Dendritic cell treated with granulocyte-macrophage colony-stimulating factor and Interleukin-4, amounts not matched to agents 40 ng/mL and 50 ng/mL, for 4 days (primary cell): ENCODE results near the gene MVD.

Source experiments
- H3K27ac Mint-ChIP-seq: one replicate; pipeline ENCODE4 v1.8.0; 2022; ENCODE audit warnings: mild to moderate bottlenecking, mixed read lengths
- H3K27me3 Mint-ChIP-seq: one replicate; pipeline ENCODE4 v1.8.0; 2022; ENCODE audit warnings: mild to moderate bottlenecking, mixed read lengths
- H3K36me3 Mint-ChIP-seq: one replicate; pipeline ENCODE4 v1.8.0; 2022; ENCODE audit warnings: low read depth, mixed read lengths
- H3K4me1 Mint-ChIP-seq: one replicate; pipeline ENCODE4 v1.8.0; 2022; ENCODE audit warnings: low read depth, mixed read lengths
- H3K4me3 Mint-ChIP-seq: one replicate; pipeline ENCODE4 v1.8.0; 2022; ENCODE audit warnings: mild to moderate bottlenecking, moderate library complexity, mixed read lengths
- H3K9me3 Mint-ChIP-seq: one replicate; pipeline ENCODE4 v1.8.0; 2022; ENCODE audit warnings: mixed read lengths
- intact Hi-C: fragments of 100-400 bp; cut with micrococcal nuclease; formaldehyde crosslinking; loops from one replicate; pipeline ENCODE4 v1.15.0; 2022

The MVD gene

GRCh38 chr16:88692861-88693260 lies 30.0 kb upstream of the MVD start:
- H3K4me1 Mint-ChIP-seq: peaks cover 89% of the 10 kb centered on the region
- peak overlapping the region; percentile 54 for H3K27ac Mint-ChIP-seq
- no peak overlapping the region for H3K4me3 Mint-ChIP-seq

GRCh38 chr16:88691924-88692560 lies 29.2 kb upstream of the MVD start:
- peaks cover 90% of the 10 kb centered on the region for H3K4me1 Mint-ChIP-seq
- intact Hi-C loops: no loop called here
- H3K36me3 Mint-ChIP-seq: peaks cover 31% of the 10 kb centered on the region
- peak overlapping the region; percentile 17 for H3K4me3 Mint-ChIP-seq
- H3K27ac Mint-ChIP-seq: peak overlapping the region; percentile 54
- H3K27me3 Mint-ChIP-seq: peaks cover 9% of the 10 kb centered on the region
- H3K9me3 Mint-ChIP-seq: no peaks in the 10 kb centered on the region

More at GRCh38 chr16:88692861-88693260, 30.0 kb upstream of the MVD start:
- no peaks in the 10 kb centered on the region for H3K9me3 Mint-ChIP-seq
- peaks cover 39% of the 10 kb centered on the region for H3K36me3 Mint-ChIP-seq
- intact Hi-C loops: no loop called here
- H3K27me3 Mint-ChIP-seq: peaks cover 9% of the 10 kb centered on the region

- intact Hi-C loops: no loop called here
- Mint-ChIP-seq H3K36me3 (peaks cover 24% of the 10 kb centered on the region), H3K27me3 (peaks cover 9% of the 10 kb centered on the region), H3K4me3 (peak overlapping the region; percentile 40), H3K27ac (peak overlapping the region; percentile 54), H3K9me3 (no peaks in the 10 kb centered on the region), H3K4me1 (peaks cover 95% of the 10 kb centered on the region)
These were observed 28.4 kb upstream of the MVD start for GRCh38 chr16:88691129-88691813.

GRCh38 chr16:88690341-88691128 lies 27.6 kb upstream of the MVD start:
- Mint-ChIP-seq H3K4me3 (peak overlapping the region; percentile 20), H3K36me3 (peaks cover 16% of the 10 kb centered on the region), H3K9me3 (no peaks in the 10 kb centered on the region), H3K27me3 (peaks cover 9% of the 10 kb centered on the region), H3K4me1 (peaks cover 87% of the 10 kb centered on the region), H3K27ac (peak overlapping the region; percentile 54)
- intact Hi-C loops: no loop called here

DNA sequence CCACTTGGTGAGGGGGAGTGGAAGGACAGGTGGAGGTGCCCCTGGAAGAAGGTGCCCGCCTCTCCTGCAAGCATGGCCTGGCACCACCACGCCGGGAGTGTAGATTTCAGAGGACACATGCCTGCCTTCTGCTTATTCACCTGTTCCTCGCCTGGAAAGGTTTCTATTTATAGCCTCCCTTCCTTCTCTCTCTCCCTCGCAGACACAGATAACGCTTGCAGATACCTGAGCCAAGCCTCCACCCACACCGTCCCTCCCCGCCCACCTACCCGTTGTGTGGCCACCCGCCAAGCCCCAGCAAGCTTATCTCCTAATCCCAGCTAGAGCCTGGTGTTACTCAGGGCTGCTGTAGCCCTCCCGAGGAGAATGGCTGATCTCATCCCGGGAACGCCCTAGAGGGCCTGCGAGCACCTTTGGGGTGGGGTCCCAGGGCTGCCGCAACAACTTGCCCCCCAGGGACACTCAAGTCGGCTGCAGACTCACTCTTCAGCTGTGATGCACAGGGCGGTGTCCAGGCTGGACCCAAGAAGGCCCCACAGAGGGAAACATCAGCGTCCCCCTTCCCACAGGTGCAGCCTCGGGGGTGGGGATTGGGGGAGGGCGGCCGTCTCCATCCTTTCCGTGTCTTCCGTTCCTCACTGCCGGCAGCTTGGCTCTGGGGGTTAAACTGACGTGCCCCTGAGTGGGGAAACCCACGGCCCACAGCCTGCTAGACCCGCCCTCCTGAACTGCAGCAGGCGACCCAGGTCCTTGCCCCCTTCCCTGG lies 25.3 kb upstream of the MVD start:
- H3K36me3 Mint-ChIP-seq: peaks cover 8% of the 10 kb centered on the region

GRCh38 chr16:88687676-88688012 lies 24.8 kb upstream of the MVD start:
- Mint-ChIP-seq H3K4me3 (no peak overlapping the region), H3K9me3 (no peaks in the 10 kb centered on the region), H3K27ac (peak overlapping the region; percentile 98), H3K36me3 (peaks cover 8% of the 10 kb centered on the region), H3K4me1 (peaks cover 82% of the 10 kb centered on the region), H3K27me3 (peaks cover 7% of the 10 kb centered on the region)
- intact Hi-C loops: loop anchor here (2.0 to 10.0 kb wide), 3 partner anchors 13 to 53 kb away; partner anchors contain the start of genes CYBA and IL17C

More for the DNA sequence above, 25.3 kb upstream of the MVD start:
- H3K9me3 Mint-ChIP-seq: no peaks in the 10 kb centered on the region
- H3K27me3 Mint-ChIP-seq: peaks cover 7% of the 10 kb centered on the region
- H3K27ac Mint-ChIP-seq: peak overlapping the region; percentile 98
- H3K4me1 Mint-ChIP-seq: peaks cover 82% of the 10 kb centered on the region
- no peak overlapping the region for H3K4me3 Mint-ChIP-seq
- intact Hi-C loops: loop anchor here (5.0 to 10.0 kb wide), 2 partner anchors 36 to 53 kb away; partner anchors contain the start of genes CYBA and IL17C

- peak overlapping the region; percentile 98 for H3K27ac Mint-ChIP-seq
- peaks cover 7% of the 10 kb centered on the region for H3K27me3 Mint-ChIP-seq
- H3K4me1 Mint-ChIP-seq: peaks cover 82% of the 10 kb centered on the region
- intact Hi-C loops: loop anchor here (2.0 to 10.0 kb wide), 3 partner anchors 14 to 52 kb away; partner anchors contain the start of genes CYBA and IL17C
- peak overlapping the region; percentile 86 for H3K4me3 Mint-ChIP-seq
- H3K9me3 Mint-ChIP-seq: no peaks in the 10 kb centered on the region
- peaks cover 8% of the 10 kb centered on the region for H3K36me3 Mint-ChIP-seq
These were observed 24.3 kb upstream of the MVD start for GRCh38 chr16:88687254-88687576.

DNA sequence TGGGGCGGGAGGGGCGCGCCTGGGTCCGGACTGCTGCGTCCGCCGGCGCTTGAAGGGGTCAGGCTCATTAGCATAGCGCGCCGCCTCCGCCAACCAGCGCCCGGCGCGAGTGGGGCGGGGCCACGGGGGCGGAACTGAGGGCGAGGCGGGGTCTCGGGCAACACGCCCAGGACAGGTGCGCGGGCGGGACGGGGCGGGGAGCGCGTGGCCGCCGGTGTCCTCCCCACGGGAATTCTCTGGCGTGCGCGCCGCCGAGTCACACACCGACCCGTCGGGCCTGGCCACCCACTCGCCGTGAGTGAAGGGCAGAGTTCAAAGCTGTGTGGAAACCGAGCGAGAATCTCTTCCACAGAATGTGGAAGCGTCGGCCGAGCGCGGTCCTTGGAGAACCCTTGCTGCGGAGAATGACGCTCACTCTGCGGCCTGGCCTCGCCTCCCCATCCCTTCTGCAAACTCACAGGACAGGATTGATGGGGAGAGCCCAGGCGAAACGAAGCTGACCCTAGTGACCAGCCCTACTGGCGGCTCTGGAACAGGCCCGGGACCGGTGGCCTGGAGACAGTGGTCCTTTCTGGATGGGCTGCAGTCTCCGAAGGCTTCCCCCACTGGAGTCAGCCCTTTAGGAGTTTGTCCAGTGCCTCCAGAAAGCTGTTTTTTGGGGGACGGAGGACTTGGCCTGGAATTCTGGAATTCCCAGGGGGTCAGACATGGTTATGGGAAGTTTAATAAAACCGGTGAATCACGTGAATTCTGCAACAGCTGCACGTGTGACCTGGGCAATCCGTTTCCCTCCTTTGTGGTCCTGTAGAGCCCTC lies 23.8 kb upstream of the MVD start, which contains the start of gene SNAI3:
SNAI3 (minus strand) TSS at position 69 of the 815 bp plus-strand sequence. CDS start 101 bp downstream, outside the sequence.
- Mint-ChIP-seq H3K27ac (peak within 1 kb of the TSS; percentile 98), H3K27me3 (peaks cover 7% of the 10 kb centered on the region), H3K9me3 (no peaks in the 10 kb centered on the region), H3K36me3 (peaks cover 11% of the 10 kb centered on the region), H3K4me1 (peaks cover 82% of the 10 kb centered on the region), H3K4me3 (peak within 1 kb of the TSS; percentile 86)
- intact Hi-C loops: loop anchor here (2.0 to 10.0 kb wide), 3 partner anchors 14 to 52 kb away; partner anchors contain the start of genes CYBA and IL17C

DNA sequence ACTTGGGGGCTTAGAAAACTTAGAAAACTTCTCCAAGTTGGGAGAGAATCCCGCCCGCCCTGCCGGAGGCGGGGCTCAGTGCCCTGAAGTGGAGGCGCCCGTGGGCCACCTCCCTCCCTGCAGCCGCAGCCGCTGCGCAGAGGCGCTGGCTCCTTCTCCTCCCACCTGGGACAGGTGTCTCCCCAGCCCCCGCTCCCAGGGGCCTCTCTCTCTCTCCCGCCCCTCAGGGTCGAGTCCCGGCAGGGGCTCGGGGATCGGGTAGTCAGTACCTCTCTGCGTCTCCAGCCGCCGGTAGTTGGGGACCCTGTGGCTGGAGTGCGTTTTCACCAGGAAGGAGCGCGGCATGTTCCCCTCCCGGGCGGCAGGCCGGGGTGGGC lies 23.2 kb upstream of the MVD start:
- Mint-ChIP-seq H3K27ac (peak overlapping the region; percentile 98), H3K4me3 (peak overlapping the region; percentile 86), H3K4me1 (peaks cover 82% of the 10 kb centered on the region), H3K36me3 (peaks cover 17% of the 10 kb centered on the region), H3K9me3 (no peaks in the 10 kb centered on the region), H3K27me3 (peaks cover 7% of the 10 kb centered on the region)
- intact Hi-C loops: loop anchor here (2.0 to 10.0 kb wide), 3 partner anchors 15 to 51 kb away; partner anchors contain the start of genes CYBA and IL17C

DNA sequence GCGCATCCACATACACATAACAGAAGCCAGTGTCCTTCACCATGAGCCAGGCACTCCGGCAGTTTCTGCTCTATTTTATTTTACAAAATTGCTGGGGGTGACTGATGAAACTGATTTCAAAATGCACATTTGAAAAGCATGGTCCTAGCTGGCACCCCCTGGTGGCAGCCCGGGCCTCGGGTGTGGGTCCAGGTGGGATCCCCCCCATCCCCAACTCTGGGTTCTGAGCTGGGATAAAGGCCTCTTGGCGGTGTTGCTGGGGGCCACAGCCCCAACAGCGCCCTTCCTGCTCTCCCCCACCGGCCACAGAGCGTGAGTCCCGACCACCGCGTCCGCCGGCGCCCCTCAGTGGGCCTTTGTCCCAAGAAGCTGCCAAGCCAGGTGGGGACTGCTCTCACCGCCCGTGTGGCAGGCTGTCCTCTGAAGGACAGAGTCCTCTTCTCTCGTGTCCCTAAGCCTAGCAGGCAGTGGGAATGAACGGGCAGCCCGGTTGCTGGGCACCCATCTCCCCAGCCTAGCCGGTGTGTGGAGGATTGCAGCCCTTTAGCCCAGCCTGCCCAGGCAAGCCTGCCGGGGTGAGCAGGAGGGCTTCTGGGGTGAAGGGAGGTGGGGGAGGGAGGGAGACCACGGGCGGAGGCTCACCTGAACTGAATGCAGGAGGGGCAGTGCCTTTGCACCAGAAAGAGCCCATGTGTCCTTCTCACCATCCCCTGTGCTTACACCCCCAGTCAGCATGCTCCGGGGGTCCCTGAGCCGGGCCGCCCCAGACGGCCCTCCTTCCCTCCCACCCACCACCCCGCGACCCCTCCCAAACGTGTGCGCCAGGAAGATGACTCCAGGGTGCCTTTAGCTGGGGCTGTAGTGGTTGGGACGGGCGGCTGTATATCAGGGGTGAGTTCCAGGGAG lies 22.5 kb upstream of the MVD start:
- H3K27ac Mint-ChIP-seq: peak overlapping the region; percentile 98
- intact Hi-C loops: loop anchor here (2.0 to 10.0 kb wide), 3 partner anchors 15 to 51 kb away; partner anchors contain the start of genes CYBA and IL17C
- no peaks in the 10 kb centered on the region for H3K9me3 Mint-ChIP-seq
- H3K27me3 Mint-ChIP-seq: peaks cover 7% of the 10 kb centered on the region
- peaks cover 23% of the 10 kb centered on the region for H3K36me3 Mint-ChIP-seq
- H3K4me3 Mint-ChIP-seq: peak overlapping the region; percentile 86
- H3K4me1 Mint-ChIP-seq: peaks cover 82% of the 10 kb centered on the region

DNA sequence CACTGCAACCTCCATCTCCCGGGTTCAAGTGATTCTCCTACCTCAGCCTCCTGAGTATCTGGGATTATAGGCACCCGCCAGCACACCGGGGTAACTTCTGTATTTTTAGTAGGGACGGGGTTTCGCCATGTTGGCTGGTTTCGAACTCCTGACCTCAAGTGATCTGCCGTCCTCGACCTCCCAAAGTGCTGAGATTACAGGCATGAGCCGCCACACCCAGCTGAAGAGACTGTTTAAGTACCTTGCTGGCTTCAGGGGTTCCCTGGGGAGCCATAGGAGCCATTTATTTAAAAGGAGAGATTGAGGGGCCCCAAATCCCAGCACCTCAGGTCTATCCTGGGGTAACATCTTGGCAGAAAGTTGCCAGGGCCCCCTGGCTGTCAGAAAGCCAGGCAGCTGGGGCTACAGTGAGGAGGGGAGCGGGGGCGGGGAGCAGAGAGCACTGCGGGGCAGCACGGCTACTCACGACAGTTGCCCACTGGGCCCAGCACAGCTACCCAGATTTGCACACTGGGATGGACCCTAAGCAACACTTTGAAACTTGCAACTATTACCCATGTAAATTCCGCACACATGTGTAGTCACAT lies 21.8 kb upstream of the MVD start:
- H3K27ac Mint-ChIP-seq: peak overlapping the region; percentile 98
- intact Hi-C loops: loop anchor here (5.0 to 10.0 kb wide), 2 partner anchors 32 to 50 kb away; partner anchors contain the start of genes CYBA and IL17C
- H3K9me3 Mint-ChIP-seq: no peaks in the 10 kb centered on the region
- peaks cover 75% of the 10 kb centered on the region for H3K4me1 Mint-ChIP-seq
- peaks cover 31% of the 10 kb centered on the region for H3K36me3 Mint-ChIP-seq
- H3K4me3 Mint-ChIP-seq: peak overlapping the region; percentile 86
- H3K27me3 Mint-ChIP-seq: peaks cover 7% of the 10 kb centered on the region
